ENCODE data around the gene TTC3. TPM values are rescaled to one million over a fixed set of nuclear protein-coding genes. Genes with fewer than 3 reads are reported as not detected.

Gene TTC3
- polyA plus RNA-seq, 1 donor from 2014 or later: 332 TPM

GRCh38 chr21:37231671-37232070 is 158.6 kb downstream of the TTC3 start:
- Histone ChIP-seq H3K9me3 (ENCODE audit: low read length) (no peaks in the 10 kb centered on the region), H3F3A (ENCODE audit: insufficient read depth, low read length, poor library complexity, severe bottlenecking) (no peaks in the 10 kb centered on the region), H2AFZ (ENCODE audit: low read depth, low read length) (no peak overlapping the region), H3K36me3 (ENCODE audit: insufficient read depth, low read length) (no peaks in the 10 kb centered on the region), H3K79me2 (replicated peaks; ENCODE audit: insufficient read depth, low read length) (no peaks in the 10 kb centered on the region), H3K27ac (ENCODE audit: low read length) (no peak overlapping the region), H3K27me3 (ENCODE audit: insufficient read depth, low read depth, low read length) (no peaks in the 10 kb centered on the region), H4K20me1 (ENCODE audit: insufficient read depth) (no peaks in the 10 kb centered on the region), H3K4me2 (ENCODE audit: low read length) (no peak overlapping the region), H3K9ac (ENCODE audit: low read length) (no peak overlapping the region), H3K4me3 (ENCODE audit: low read length) (no peak overlapping the region), H3K9me2 (ENCODE audit: insufficient read depth, low read length) (no peaks in the 10 kb centered on the region)
- TF ChIP-seq MXI1 (conservative IDR thresholded peaks at IDR 0.05; ENCODE audit: poor library complexity, severe bottlenecking) (no peak), CTCF (IDR thresholded peaks at IDR 0.05; ENCODE audit: poor library complexity, severe bottlenecking) (no peak), POLR2AphosphoS5 (IDR thresholded peaks at IDR 0.05) (no peak), REST (IDR thresholded peaks at IDR 0.05; ENCODE audit: borderline replicate concordance) (no peak), RAD21 (conservative IDR thresholded peaks at IDR 0.05) (no peak), EZH2 (IDR thresholded peaks at IDR 0.05; ENCODE audit: borderline replicate concordance, insufficient read depth, low read length, poor library complexity, severe bottlenecking) (no peak), TAF1 (IDR thresholded peaks at IDR 0.05; ENCODE audit: low read depth) (no peak), EP300 (conservative IDR thresholded peaks at IDR 0.05; ENCODE audit: poor library complexity, severe bottlenecking) (no peak)

GRCh38 chr21:37232274-37233018 is 159.4 kb downstream of the TTC3 start:
- H3K4me2 ChIP-seq (ENCODE audit: low read length): no peak overlapping the region
- H3K79me2 ChIP-seq (replicated peaks; ENCODE audit: insufficient read depth, low read length): no peaks in the 10 kb centered on the region
- no peak overlapping the region for H3K4me3 ChIP-seq (ENCODE audit: low read length)
- no peaks in the 10 kb centered on the region for H3F3A ChIP-seq (ENCODE audit: insufficient read depth, low read length, poor library complexity, severe bottlenecking)
- H3K27me3 ChIP-seq (ENCODE audit: insufficient read depth, low read depth, low read length): no peaks in the 10 kb centered on the region
- H3K27ac ChIP-seq (ENCODE audit: low read length): no peak overlapping the region
- H3K9ac ChIP-seq (ENCODE audit: low read length): no peak overlapping the region
- no peaks in the 10 kb centered on the region for H4K20me1 ChIP-seq (ENCODE audit: insufficient read depth)
- no peaks in the 10 kb centered on the region for H3K36me3 ChIP-seq (ENCODE audit: insufficient read depth, low read length)
- H3K9me2 ChIP-seq (ENCODE audit: insufficient read depth, low read length): no peaks in the 10 kb centered on the region
- H2AFZ ChIP-seq (ENCODE audit: low read depth, low read length): no peak overlapping the region
- TF ChIP-seq MXI1 (conservative IDR thresholded peaks at IDR 0.05; ENCODE audit: poor library complexity, severe bottlenecking): no peak
- no peak for TF ChIP-seq EP300 (conservative IDR thresholded peaks at IDR 0.05; ENCODE audit: poor library complexity, severe bottlenecking)
- no peak for TF ChIP-seq RAD21 (conservative IDR thresholded peaks at IDR 0.05)
- no peak for TF ChIP-seq SMC3 (conservative IDR thresholded peaks at IDR 0.05; ENCODE audit: poor library complexity)
- TF ChIP-seq TAF1 (IDR thresholded peaks at IDR 0.05; ENCODE audit: low read depth): no peak
- TF ChIP-seq REST (IDR thresholded peaks at IDR 0.05; ENCODE audit: borderline replicate concordance): no peak
- no peak for TF ChIP-seq CTCF (IDR thresholded peaks at IDR 0.05; ENCODE audit: poor library complexity, severe bottlenecking)
- H3K9me3 ChIP-seq (ENCODE audit: low read length): no peaks in the 10 kb centered on the region

All from neural cell (in vitro differentiated cells).